Measurements from ENCODE around the gene DIPK2B. TPM values are rescaled to one million over a fixed set of nuclear protein-coding genes. Genes with fewer than 3 reads are reported as not detected.

The DIPK2B gene
- total RNA-seq, 1 experiment from 2014 or later = not detected

GRCh38 chrX:45166781-45167180, 33.9 kb downstream of the DIPK2B start:
- TF ChIP-seq REST (IDR thresholded peaks at IDR 0.05; ENCODE audit: insufficient read depth in 1 of 2, low read depth in 2 of 2, low read length in 1 of 2) (no peak), TCF7L2 (IDR thresholded peaks at IDR 0.05; ENCODE audit: low read depth, low read length) (no peak), CTCF (IDR thresholded peaks at IDR 0.05) (no peak), POLR2AphosphoS5 (IDR thresholded peaks at IDR 0.05; ENCODE audit: low read depth, low read length) (no peak), SIN3A (IDR thresholded peaks at IDR 0.05; ENCODE audit: borderline replicate concordance, insufficient read depth, low read depth, low read length) (no peak)
- BruUV-seq (replicated peaks) = no TSS peak
- Histone ChIP-seq H3K27me3 (ENCODE audit: control insufficient read depth, insufficient read depth, low read length) (no peaks in the 10 kb centered on the region), H3K36me3 (ENCODE audit: control insufficient read depth, insufficient read depth, low read length) (no peaks in the 10 kb centered on the region), H3K27ac (ENCODE audit: low read length) (no peak overlapping the region), H3K4me1 (ENCODE audit: control insufficient read depth, insufficient read depth, low read length) (no peaks in the 10 kb centered on the region), H3K9me3 (ENCODE audit: control insufficient read depth, insufficient read depth, low read depth, low read length) (no peaks in the 10 kb centered on the region), H3K4me3 (ENCODE audit: low read depth in 2 of 2, low read length in 2 of 2) (no peak overlapping the region)
- intact Hi-C loops (cut with micrococcal nuclease; ENCODE audit: unreplicated experiment) (no loop called here), in situ Hi-C loops (cut with HindIII; ENCODE audit: low pct_unique_long_range_greater_than_20kb, low sequenced_read_pairs) (no loop called here)
- CTCF ChIA-PET = no interaction called here
- ATAC-seq (no peak), DNase-seq (ENCODE audit: low read depth, low spot score) (no peak)
- POLR2A ChIA-PET = no interaction called here

- DNase-seq (ENCODE audit: low read depth, low spot score) (no peak), ATAC-seq (no peak)
- intact Hi-C loops (cut with micrococcal nuclease; ENCODE audit: unreplicated experiment) = no loop called here
- H3K9me3 ChIP-seq (ENCODE audit: control insufficient read depth, insufficient read depth, low read depth, low read length) = no peaks in the 10 kb centered on the region
- CTCF ChIA-PET = no interaction called here
- H3K36me3 ChIP-seq (ENCODE audit: control insufficient read depth, insufficient read depth, low read length) = no peaks in the 10 kb centered on the region
- no peak for TF ChIP-seq SIN3A (IDR thresholded peaks at IDR 0.05; ENCODE audit: borderline replicate concordance, insufficient read depth, low read depth, low read length)
- TF ChIP-seq REST (IDR thresholded peaks at IDR 0.05; ENCODE audit: insufficient read depth in 1 of 2, low read depth in 2 of 2, low read length in 1 of 2) = no peak
- in situ Hi-C loops (cut with HindIII; ENCODE audit: low pct_unique_long_range_greater_than_20kb, low sequenced_read_pairs) = no loop called here
- POLR2A ChIA-PET = no interaction called here
- no peak overlapping the region for H3K4me3 ChIP-seq (ENCODE audit: low read depth in 2 of 2, low read length in 2 of 2)
- no TSS peak for BruUV-seq (replicated peaks)
- H3K27ac ChIP-seq (ENCODE audit: low read length) = no peak overlapping the region
- H3K4me1 ChIP-seq (ENCODE audit: control insufficient read depth, insufficient read depth, low read length) = no peaks in the 10 kb centered on the region
- H3K27me3 ChIP-seq (ENCODE audit: control insufficient read depth, insufficient read depth, low read length) = no peaks in the 10 kb centered on the region
These were observed 35.0 kb downstream of the DIPK2B start for GRCh38 chrX:45165726-45166125.
